Neutrophil (primary cell): ENCODE data around the gene SATB2.

Source experiments
- H3K27ac ChIP-seq: fragments of 200-600 bp; sonication (generic); 2 replicates; pipeline ENCODE4 v1.5.1; 2016; ENCODE audit warnings: mild to moderate bottlenecking, moderate library complexity
- H3K27me3 ChIP-seq: fragments of 200-600 bp; sonication (generic); 2 replicates; pipeline ENCODE4 v1.6.0; 2016; ENCODE audit warnings: mild to moderate bottlenecking
- H3K36me3 ChIP-seq: fragments of 200-600 bp; sonication (generic); 2 replicates; pipeline ENCODE4 v1.5.1; 2017
- H3K4me1 ChIP-seq, 2 experiments: fragments of 200-600 bp in 1 of 2; sonication (generic) in 1 of 2; 1 replicate in 1 of 2; 2 replicates in 1 of 2; pipeline versions ENCODE4 v1.5.1 to v1.6.1; 2013 to 2016; ENCODE audit warnings: low read depth in 1 of 2, low read length in 1 of 2, mild to moderate bottlenecking in 1 of 2, moderate library complexity in 1 of 2; ENCODE audit not compliant: control insufficient read depth in 1 of 2, insufficient read depth in 1 of 2
- H3K4me3 ChIP-seq, 2 experiments: fragments of 200-600 bp in 1 of 2; sonication (generic) in 1 of 2; 1 replicate in 1 of 2; 2 replicates in 1 of 2; pipeline ENCODE4 v1.5.1; 2013 to 2016; ENCODE audit warnings: low read depth in 1 of 2, low read length in 1 of 2, mild to moderate bottlenecking in 1 of 2, moderate library complexity in 1 of 2
- H3K9me3 ChIP-seq: fragments of 200-600 bp; sonication (generic); 2 replicates; pipeline ENCODE4 v1.5.1; 2016
- CTCF ChIP-seq: fragments of 200-600 bp; sonication (generic); IDR thresholded peaks from 2 replicates; pipeline ENCODE4 v1.5.1; 2016; ENCODE audit warnings: antibody characterized with exemption

The SATB2 gene

GRCh38 chr2:199434555-199434954 lies 23.2 kb downstream of the SATB2 start:
- no peak overlapping the region for H3K4me3 ChIP-seq
- H3K4me1 ChIP-seq = no peaks in the 10 kb centered on the region
- peaks cover 47% of the 10 kb centered on the region for H3K27me3 ChIP-seq
- no peak overlapping the region for H3K27ac ChIP-seq
- no peaks in the 10 kb centered on the region for H3K36me3 ChIP-seq
- H3K9me3 ChIP-seq = no peaks in the 10 kb centered on the region
- no peak for TF ChIP-seq CTCF

GRCh38 chr2:199433204-199433832 lies 24.4 kb downstream of the SATB2 start:
- no peak for TF ChIP-seq CTCF
- H3K9me3 ChIP-seq = no peaks in the 10 kb centered on the region
- H3K36me3 ChIP-seq = no peaks in the 10 kb centered on the region
- peaks cover 45% of the 10 kb centered on the region for H3K27me3 ChIP-seq
- H3K27ac ChIP-seq = no peak overlapping the region
- H3K4me3 ChIP-seq = no peak overlapping the region
- H3K4me1 ChIP-seq = no peaks in the 10 kb centered on the region

- Histone ChIP-seq H3K4me3 (no peak overlapping the region), H3K9me3 (no peaks in the 10 kb centered on the region), H3K27ac (no peak overlapping the region), H3K36me3 (no peaks in the 10 kb centered on the region), H3K4me1 (no peaks in the 10 kb centered on the region), H3K27me3 (peaks cover 32% of the 10 kb centered on the region)
- no peak for TF ChIP-seq CTCF
These were observed 26.0 kb downstream of the SATB2 start for GRCh38 chr2:199431746-199432213.

- Histone ChIP-seq H3K36me3 (no peaks in the 10 kb centered on the region), H3K27ac (no peak overlapping the region), H3K4me1 (no peaks in the 10 kb centered on the region), H3K4me3 (no peak overlapping the region), H3K27me3 (peaks cover 34% of the 10 kb centered on the region), H3K9me3 (no peaks in the 10 kb centered on the region)
- TF ChIP-seq CTCF = no peak
These were observed 27.5 kb downstream of the SATB2 start for GRCh38 chr2:199430214-199430613.

- Histone ChIP-seq H3K9me3 (no peaks in the 10 kb centered on the region), H3K27me3 (peaks cover 35% of the 10 kb centered on the region), H3K4me3 (no peak overlapping the region), H3K36me3 (no peaks in the 10 kb centered on the region), H3K4me1 (no peaks in the 10 kb centered on the region), H3K27ac (no peak overlapping the region)
- TF ChIP-seq CTCF = no peak
These were observed 29.4 kb downstream of the SATB2 start for GRCh38 chr2:199428291-199428690.
